Stimulated activated naive CD4-positive, alpha-beta T cell treated with Interleukin-2 at 50 U/mL for 16 hours (primary cell): ENCODE measurements around the gene FAAH.

Experiments
- DNase-seq: peaks from one replicate; lab custom pipeline; 2025; lab: John Stamatoyannopoulos, UW

FAAH gene

GRCh38 chr1:46422261-46422871, 28.2 kb downstream of the FAAH start:
- DNase-seq, result no peak

- no peak for DNase-seq
These were observed 29.6 kb downstream of the FAAH start for GRCh38 chr1:46423574-46424240.

DNA sequence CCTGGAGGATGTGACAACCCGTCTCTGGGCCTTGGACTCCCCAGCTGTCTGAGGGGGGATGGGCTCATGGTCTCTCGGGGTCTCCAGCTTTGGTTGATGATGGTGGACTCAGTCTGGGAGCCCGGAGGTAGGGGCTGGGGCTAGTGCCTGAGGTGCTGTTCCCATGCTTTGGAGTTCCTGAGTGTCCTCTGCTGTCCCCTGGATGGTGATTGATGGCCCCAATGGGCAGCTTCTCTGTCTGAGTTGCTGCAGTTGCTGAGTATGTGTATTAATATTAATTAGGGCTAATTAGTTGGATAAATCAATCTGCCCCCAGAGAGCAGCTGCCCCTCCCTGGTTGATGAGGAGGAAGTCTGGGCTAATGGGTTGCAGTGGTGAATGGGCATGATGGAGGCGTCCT, 30.6 kb downstream of the FAAH start:
- no peak for DNase-seq

DNA sequence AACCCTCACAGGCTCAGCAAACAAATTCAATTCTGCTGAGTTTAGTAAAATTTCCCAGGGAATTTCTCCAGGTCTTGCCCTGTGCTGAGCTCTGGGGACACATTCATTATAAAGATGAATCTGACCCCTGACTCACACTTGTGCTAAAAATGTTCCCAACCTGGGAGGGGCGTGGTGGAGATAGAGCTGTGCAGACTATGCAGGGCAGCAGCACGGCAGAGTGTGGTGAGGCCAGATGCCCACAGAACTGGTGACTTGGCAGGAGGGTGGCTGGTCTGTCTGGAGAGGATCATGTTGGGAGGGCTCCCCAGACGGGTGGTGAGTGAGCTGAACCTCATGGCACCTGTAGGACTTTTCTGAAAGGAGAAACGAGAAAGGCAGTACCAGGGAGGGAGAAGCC, 31.6 kb downstream of the FAAH start:
- no peak for DNase-seq

- no peak for DNase-seq
These were observed 33.4 kb downstream of the FAAH start for GRCh38 chr1:46427541-46427940.

GRCh38 chr1:46429436-46429835, 35.3 kb downstream of the FAAH start:
- no peak for DNase-seq

GRCh38 chr1:46431695-46432094, 37.6 kb downstream of the FAAH start:
- no peak for DNase-seq

DNA sequence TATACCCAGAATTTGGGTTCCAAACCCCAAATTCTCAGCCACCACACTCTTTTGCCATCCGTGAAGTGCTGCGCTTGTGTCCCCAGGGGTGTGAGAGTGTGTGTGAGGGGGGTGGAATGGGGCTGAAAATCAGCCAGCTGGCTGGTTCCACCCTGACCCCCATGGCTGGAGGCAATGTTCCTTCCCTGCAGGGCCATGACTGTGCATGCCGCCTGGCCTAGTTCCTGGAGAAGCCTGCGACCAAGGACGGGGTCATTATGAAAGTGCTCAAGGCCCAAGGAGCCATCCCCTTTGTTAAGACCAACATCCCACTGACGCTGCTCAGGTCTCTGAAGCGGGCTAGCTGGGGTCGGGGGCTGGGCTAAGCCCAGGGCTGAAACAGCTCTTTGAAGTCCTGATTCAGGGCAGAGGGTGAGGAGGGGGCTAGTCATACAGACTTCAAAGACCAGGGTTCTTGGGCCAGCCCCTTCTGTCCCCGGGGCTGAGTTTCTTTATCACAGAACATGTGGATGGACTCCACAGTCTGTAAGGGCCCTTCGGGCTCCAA, 38.7 kb downstream of the FAAH start:
- no peak for DNase-seq

DNA sequence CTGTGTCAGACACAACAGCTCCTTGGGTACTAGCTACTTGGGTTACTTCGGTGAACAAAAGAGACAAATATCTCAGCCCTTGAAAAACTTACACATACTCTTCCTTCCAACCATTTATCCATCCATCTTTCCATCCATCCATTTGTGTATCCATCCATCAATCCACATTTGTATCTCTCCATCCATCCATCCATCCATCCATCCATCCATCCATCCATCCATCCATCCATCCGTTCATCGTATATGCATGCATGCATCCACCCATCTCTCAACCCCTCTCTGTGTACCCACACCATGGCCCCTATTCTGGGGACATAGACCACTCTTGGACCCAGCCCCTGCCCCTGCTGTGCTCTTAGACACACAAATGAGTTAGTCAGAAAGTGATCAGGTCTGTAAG, 40.2 kb downstream of the FAAH start:
- no peak for DNase-seq

DNA sequence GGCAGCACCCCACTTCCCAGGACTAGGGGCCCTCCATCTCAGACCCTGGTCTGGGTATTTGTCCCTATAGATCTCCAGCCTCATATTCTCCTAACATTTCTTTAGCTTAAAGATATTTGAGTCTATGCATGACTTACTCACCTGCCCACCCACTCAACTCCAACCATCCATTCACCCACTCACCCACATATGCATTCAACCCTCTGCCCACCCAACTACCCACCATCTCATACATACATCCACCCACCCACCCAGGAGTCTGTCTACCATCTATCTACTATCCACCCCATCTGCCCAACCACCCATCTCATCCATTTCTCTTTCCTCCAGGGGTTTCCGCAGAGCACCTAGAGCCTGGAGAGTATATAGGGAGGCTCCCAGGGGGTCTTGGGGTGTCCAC, 42.7 kb downstream of the FAAH start:
- no peak for DNase-seq

DNA sequence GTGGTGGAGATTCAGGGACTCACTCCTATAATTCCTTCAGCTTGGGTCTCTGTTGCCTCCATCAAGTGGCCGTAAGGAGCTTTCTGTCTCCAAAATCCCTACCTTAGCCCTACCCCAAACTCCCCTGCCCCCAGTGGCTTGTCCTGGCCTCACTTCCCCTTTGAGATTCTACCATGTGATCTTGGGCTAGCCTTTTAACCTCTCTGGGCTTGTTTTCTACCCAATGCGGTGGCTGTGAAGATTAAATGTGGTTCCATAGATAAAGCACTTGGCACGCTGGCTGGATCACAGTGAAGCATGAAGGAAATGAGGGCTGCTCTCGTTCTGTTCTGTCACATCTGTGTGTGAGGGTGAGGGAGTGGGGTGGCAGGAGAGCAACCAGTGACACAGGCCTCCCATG, 43.6 kb downstream of the FAAH start:
- DNase-seq, result no peak

- DNase-seq, result no peak
These were observed 44.2 kb downstream of the FAAH start for GRCh38 chr1:46438346-46438745.

DNA sequence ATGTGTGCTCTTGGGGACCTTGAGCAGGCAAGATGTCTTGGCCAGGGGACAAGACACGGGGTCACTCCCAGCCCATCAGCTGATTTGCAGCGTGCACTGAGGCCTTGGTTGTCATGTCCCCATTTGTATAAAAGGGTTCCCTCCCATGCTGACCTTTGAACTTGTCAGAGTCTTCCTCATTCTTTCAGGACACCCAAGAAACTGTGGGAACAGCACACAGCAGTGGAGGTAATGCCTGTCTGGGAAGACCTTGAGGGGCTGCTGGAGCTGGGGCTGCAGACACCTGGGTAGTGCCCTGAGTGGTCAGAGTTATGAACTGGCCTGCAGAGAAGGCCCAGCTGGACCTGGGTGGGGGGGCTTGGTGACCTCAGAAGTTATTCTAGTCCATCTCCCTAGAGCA, 46.4 kb downstream of the FAAH start:
- no peak for DNase-seq

GRCh38 chr1:46442317-46443161, 48.4 kb downstream of the FAAH start:
- peak; percentile 47 for DNase-seq

GRCh38 chr1:46444466-46444865, 50.3 kb downstream of the FAAH start:
- DNase-seq, result no peak

- no peak for DNase-seq
These were observed 51.7 kb downstream of the FAAH start for GRCh38 chr1:46445773-46446256.

- peak; percentile 70 for DNase-seq
These were observed 52.8 kb downstream of the FAAH start for GRCh38 chr1:46446646-46447498.

GRCh38 chr1:46447499-46448108, 53.5 kb downstream of the FAAH start:
- no peak for DNase-seq

DNA sequence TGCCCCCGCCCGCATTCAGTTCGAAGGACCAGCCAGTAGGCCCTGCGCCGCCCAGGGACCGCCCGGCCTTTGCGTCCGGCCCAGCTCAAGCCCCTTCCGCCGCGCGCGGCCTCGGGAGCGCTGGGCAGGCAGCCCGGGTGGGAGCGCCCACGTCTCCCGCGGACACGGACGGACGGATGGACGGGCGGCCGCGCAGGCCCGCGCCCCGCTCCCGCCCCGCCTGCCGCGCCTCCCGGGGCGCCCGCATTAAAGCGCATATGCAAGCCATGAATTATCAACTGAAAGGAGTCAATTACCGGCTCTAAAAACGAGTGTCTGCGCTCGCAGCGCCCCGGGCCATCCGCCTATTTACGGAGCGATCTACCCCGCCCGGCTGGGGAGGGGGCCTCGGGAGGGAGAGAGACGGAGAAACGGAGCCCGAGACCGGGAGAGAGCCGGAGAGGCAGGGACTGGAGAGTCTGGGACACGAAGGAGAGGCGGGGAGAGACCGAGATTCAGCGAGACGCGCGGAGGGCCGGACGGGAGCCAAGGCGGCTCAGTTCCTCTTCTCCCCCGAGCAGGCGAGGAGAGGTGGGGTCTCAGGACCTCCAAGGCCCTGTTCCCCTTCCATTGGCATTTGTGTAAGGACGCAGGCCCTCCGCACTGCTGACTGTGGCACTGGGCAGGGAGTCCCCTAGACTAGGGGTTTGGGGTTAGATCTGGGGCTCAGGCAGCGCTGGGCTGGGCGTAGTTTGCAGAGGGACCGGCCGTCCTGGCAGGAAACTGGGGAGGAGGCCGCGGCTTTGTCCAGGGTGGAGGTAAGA, 54.2 kb downstream of the FAAH start:
- no peak for DNase-seq
